Mesenchymal stem cell (in vitro differentiated cells and primary cell): ENCODE data around the gene MAP7.

ENCODE experiments used
- DNase-seq: peaks from one replicate; pipeline ENCODE4 v3.0.0-alpha.2; 2013
- H2AFZ ChIP-seq: one replicate; pipeline ENCODE4 v1.6.1; 2013; ENCODE audit warnings: low read depth, mild to moderate bottlenecking, control low read depth, inconsistent platforms, low read length, moderate library complexity
- H2AK5ac ChIP-seq: 2 replicates; pipeline ENCODE4 v1.6.1; 2013; ENCODE audit warnings: low read length, moderate library complexity, mild to moderate bottlenecking, inconsistent platforms; ENCODE audit not compliant: severe bottlenecking
- H2BK120ac ChIP-seq: one replicate; pipeline ENCODE4 v1.6.1; 2013; ENCODE audit warnings: low read depth, mild to moderate bottlenecking, inconsistent platforms, low read length, moderate library complexity
- H2BK12ac ChIP-seq, 2 experiments: one replicate each; pipeline ENCODE4 v1.6.1; 2013; ENCODE audit warnings: inconsistent platforms in 2 of 2, low read length in 2 of 2, mild to moderate bottlenecking in 2 of 2, moderate library complexity in 2 of 2, control low read depth in 1 of 2
- H2BK15ac ChIP-seq: one replicate; pipeline ENCODE4 v1.6.1; 2013; ENCODE audit warnings: mild to moderate bottlenecking, low read depth, inconsistent platforms; ENCODE audit not compliant: poor library complexity, severe bottlenecking
- H2BK5ac ChIP-seq: 2 replicates; pipeline ENCODE4 v1.6.1; 2013; ENCODE audit warnings: low read depth, mild to moderate bottlenecking, low read length, control low read depth, inconsistent platforms; ENCODE audit not compliant: poor library complexity, severe bottlenecking
- H3K14ac ChIP-seq, 2 experiments: one replicate each; pipeline ENCODE4 v1.6.1; 2013; ENCODE audit warnings: inconsistent platforms in 2 of 2, low read length in 2 of 2, control low read depth in 1 of 2, mild to moderate bottlenecking in 1 of 2, moderate library complexity in 1 of 2
- H3K18ac ChIP-seq, 2 experiments: one replicate each; pipeline ENCODE4 v1.6.1; 2013; ENCODE audit warnings: inconsistent platforms in 2 of 2, low read length in 2 of 2, control low read depth in 1 of 2, low read depth in 1 of 2, mild to moderate bottlenecking in 1 of 2
- H3K23ac ChIP-seq, 2 experiments: one replicate each; pipeline ENCODE4 v1.6.1; 2013; ENCODE audit warnings: inconsistent platforms in 2 of 2, low read length in 2 of 2, mild to moderate bottlenecking in 2 of 2, moderate library complexity in 2 of 2, control low read depth in 1 of 2
- H3K27ac ChIP-seq: 2 replicates; pipeline ENCODE4 v1.5.1; 2013; ENCODE audit warnings: mild to moderate bottlenecking, moderate library complexity, low read length, control low read depth, inconsistent platforms; ENCODE audit not compliant: poor library complexity, severe bottlenecking
- H3K27me3 ChIP-seq, 2 experiments: 2 replicates each; pipeline versions ENCODE4 v1.6.1 to v1.7.0; 2013; ENCODE audit warnings: low read length in 2 of 2, mild to moderate bottlenecking in 2 of 2, moderate library complexity in 2 of 2, control low read depth in 1 of 2, inconsistent platforms in 1 of 2; ENCODE audit not compliant: control insufficient read depth in 1 of 2, insufficient read depth in 1 of 2
- H3K36me3 ChIP-seq, 2 experiments: 2 replicates each; pipeline versions ENCODE4 v1.6.1 to v1.7.0; 2013; ENCODE audit warnings: low read length in 2 of 2, control low read depth in 1 of 2, inconsistent platforms in 1 of 2, low read depth in 1 of 2, mild to moderate bottlenecking in 1 of 2; ENCODE audit not compliant: insufficient read depth in 2 of 2, control insufficient read depth in 1 of 2
- H3K4ac ChIP-seq, 2 experiments: one replicate each; pipeline ENCODE4 v1.6.1; 2013; ENCODE audit warnings: inconsistent platforms in 2 of 2, low read length in 2 of 2, mild to moderate bottlenecking in 2 of 2, moderate library complexity in 2 of 2, control low read depth in 1 of 2, low read depth in 1 of 2
- H3K4me1 ChIP-seq: 2 replicates; pipeline ENCODE4 v1.6.1; 2013; ENCODE audit warnings: low read depth, low read length, control low read depth; ENCODE audit not compliant: control insufficient read depth, insufficient read depth
- H3K4me2 ChIP-seq: 2 replicates; pipeline ENCODE4 v1.6.1; 2013; ENCODE audit warnings: low read length, mild to moderate bottlenecking, inconsistent platforms; ENCODE audit not compliant: poor library complexity, severe bottlenecking
- H3K4me3 ChIP-seq, 2 experiments: 2 replicates each; pipeline versions ENCODE4 v1.5.1 to v1.7.0; 2013; ENCODE audit warnings: low read length in 2 of 2, mild to moderate bottlenecking in 2 of 2, control low read depth in 1 of 2, low read depth in 1 of 2; ENCODE audit not compliant: insufficient read depth in 1 of 2
- H3K79me1 ChIP-seq: replicated peaks from 2 replicates; pipeline ENCODE4 v1.6.1; 2013; ENCODE audit warnings: mild to moderate bottlenecking, control low read depth, low read length, inconsistent platforms; ENCODE audit not compliant: poor library complexity, severe bottlenecking
- H3K9ac ChIP-seq: 2 replicates; pipeline ENCODE4 v1.7.0; 2013; ENCODE audit warnings: mild to moderate bottlenecking, low read length, moderate library complexity
- H3K9me3 ChIP-seq: 2 replicates; pipeline ENCODE4 v1.7.0; 2013; ENCODE audit warnings: mild to moderate bottlenecking, low read length; ENCODE audit not compliant: control insufficient read depth
- H4K8ac ChIP-seq: one replicate; pipeline ENCODE4 v1.6.1; 2013; ENCODE audit warnings: inconsistent platforms, mild to moderate bottlenecking, low read length, moderate library complexity
- H4K91ac ChIP-seq: one replicate; pipeline ENCODE4 v1.6.1; 2013; ENCODE audit warnings: mild to moderate bottlenecking, low read length, inconsistent platforms
- WGBS: methylation state at CpG from one replicate; pipeline ENCODE4 v1.1.7; 2013; ENCODE audit warnings: mixed read lengths; 5-methylcytosine and 5-hydroxymethylcytosine counted together

Gene MAP7

DNA sequence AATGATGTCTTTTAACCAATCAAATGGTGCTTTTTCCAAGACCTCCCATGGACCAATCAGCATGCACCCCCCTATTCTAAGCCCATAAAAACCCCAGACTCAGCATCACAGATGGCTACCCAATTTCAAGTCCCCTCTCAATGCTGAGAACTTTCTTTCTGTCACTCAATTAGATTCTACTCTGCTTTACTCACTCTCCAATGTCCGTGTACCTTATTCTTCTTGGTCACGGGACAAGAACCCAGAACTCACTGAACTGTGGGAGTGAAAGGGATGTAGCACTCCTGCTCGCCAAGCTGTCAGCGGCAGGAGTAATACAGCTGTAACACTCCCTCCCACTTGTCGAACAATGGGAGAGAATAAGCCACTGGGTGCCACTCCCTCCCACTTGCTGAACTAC lies 20.8 kb upstream of the MAP7 start:
- Histone ChIP-seq H2BK15ac (no peak overlapping the region), H4K91ac (no peak overlapping the region), H3K14ac (no peak overlapping the region), H3K18ac (no peak overlapping the region), H2BK12ac (no peak overlapping the region), H3K4me1 (no peaks in the 10 kb centered on the region), H3K79me1 (no peaks in the 10 kb centered on the region), H3K9ac (no peak overlapping the region), H3K36me3 (peaks cover 0 to under 1% of the 10 kb centered on the region in 2 experiments), H3K4me2 (no peak overlapping the region), H3K4ac (no peak overlapping the region), H2BK120ac (no peak overlapping the region), H3K9me3 (peaks cover 13% of the 10 kb centered on the region), H4K8ac (no peak overlapping the region), H2BK5ac (no peak overlapping the region), H3K27ac (no peak overlapping the region), H2AK5ac (no peak overlapping the region), H3K23ac (no peak overlapping the region), H3K27me3 (no peaks in the 10 kb centered on the region), H3K4me3 (no peak overlapping the region), H2AFZ (no peak overlapping the region)
- DNase-seq = no peak
- WGBS = 95% methylated on average over 3 of the region's 5 CpGs

DNA sequence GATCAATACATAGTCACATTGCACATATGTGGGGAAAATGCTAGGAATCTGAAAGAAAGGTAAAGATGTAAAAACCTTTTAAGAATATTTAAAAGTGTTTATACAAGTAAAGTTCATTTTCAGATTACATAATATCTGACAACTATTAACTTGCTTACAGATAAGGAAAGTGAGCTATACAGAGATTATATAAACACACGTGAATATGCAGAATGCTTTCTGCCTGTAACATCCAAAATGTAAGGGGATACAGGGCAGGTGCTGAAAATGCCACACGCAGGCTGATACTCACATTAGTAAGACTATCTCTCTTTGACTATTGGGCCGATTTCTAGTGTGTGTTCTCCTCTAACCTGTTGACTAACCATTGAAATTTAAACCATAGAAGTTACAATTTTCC lies 17.9 kb upstream of the MAP7 start:
- Histone ChIP-seq H3K23ac (no peak overlapping the region), H3K4me3 (no peak overlapping the region), H3K27me3 (no peaks in the 10 kb centered on the region), H2BK15ac (no peak overlapping the region), H2BK12ac (no peak overlapping the region), H2AFZ (no peak overlapping the region), H4K91ac (no peak overlapping the region), H3K14ac (no peak overlapping the region), H2BK5ac (no peak overlapping the region), H4K8ac (no peak overlapping the region), H3K36me3 (peaks cover 0 to 2% of the 10 kb centered on the region in 2 experiments), H3K4me1 (no peaks in the 10 kb centered on the region), H3K9me3 (peaks cover 13% of the 10 kb centered on the region), H3K27ac (no peak overlapping the region), H3K9ac (no peak overlapping the region), H2BK120ac (no peak overlapping the region), H3K4me2 (no peak overlapping the region), H3K4ac (no peak overlapping the region), H3K79me1 (no peaks in the 10 kb centered on the region), H2AK5ac (no peak overlapping the region), H3K18ac (no peak overlapping the region)
- 100% methylated on average over 3 of the region's 3 CpGs for WGBS
- DNase-seq = no peak

DNA sequence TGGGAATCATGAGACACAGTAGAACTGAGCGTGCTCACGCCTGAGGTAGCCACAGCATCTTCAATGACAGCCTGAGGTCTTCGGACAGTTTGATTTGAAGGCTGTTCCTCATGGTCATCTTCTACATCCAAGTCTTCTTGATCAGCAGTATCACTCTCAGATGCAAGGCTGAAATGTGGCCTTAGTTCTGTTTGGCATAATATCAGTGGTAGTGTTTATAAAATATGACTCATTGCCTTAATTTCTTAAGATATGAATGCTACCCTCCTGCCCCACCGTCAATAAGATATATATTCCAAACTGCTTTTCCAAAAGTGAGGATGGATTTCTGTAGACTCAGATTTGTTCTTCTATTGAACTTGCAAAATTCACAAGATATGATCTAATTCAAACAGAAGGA lies 17.5 kb upstream of the MAP7 start:
- no peak for DNase-seq
- Histone ChIP-seq H2BK12ac (no peak overlapping the region), H3K4me3 (no peak overlapping the region), H3K27ac (no peak overlapping the region), H2AK5ac (no peak overlapping the region), H3K9ac (no peak overlapping the region), H3K27me3 (no peaks in the 10 kb centered on the region), H3K18ac (no peak overlapping the region), H3K9me3 (peaks cover 13% of the 10 kb centered on the region), H3K36me3 (peaks cover 0 to 2% of the 10 kb centered on the region in 2 experiments), H3K79me1 (no peaks in the 10 kb centered on the region), H4K8ac (no peak overlapping the region), H4K91ac (no peak overlapping the region), H2AFZ (no peak overlapping the region), H2BK120ac (no peak overlapping the region), H3K4me2 (no peak overlapping the region), H2BK5ac (no peak overlapping the region), H2BK15ac (no peak overlapping the region), H3K4ac (no peak overlapping the region), H3K14ac (no peak overlapping the region), H3K23ac (no peak overlapping the region), H3K4me1 (no peaks in the 10 kb centered on the region)
- 97% methylated on average over 3 of the region's 4 CpGs for WGBS

DNA sequence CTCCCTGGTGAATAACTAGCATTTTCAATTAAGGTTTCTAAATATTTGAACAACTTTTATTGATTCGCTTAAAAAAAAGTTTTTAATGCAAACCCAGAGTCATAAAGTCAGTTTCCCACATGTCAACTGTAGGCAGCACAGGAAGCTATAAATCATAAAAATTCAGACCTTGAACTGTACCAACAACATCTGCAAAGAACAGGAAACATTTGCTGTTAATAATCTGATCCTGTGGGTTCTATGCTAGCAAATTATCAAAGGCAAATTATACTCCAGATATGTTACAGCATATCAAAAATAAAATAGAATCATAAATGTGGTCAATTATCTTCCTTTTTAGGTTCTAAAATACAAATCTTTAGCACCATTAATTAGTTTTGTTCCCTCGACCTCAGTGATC lies 16.6 kb upstream of the MAP7 start:
- WGBS = 93% methylated on average over 2 of the region's 2 CpGs
- no peak overlapping the region for H2AK5ac ChIP-seq
- H3K23ac ChIP-seq = no peak overlapping the region

More for the DNA sequence above, 16.6 kb upstream of the MAP7 start:
- Histone ChIP-seq H3K14ac (no peak overlapping the region), H3K18ac (no peak overlapping the region), H2AFZ (no peak overlapping the region), H3K4me2 (no peak overlapping the region), H3K4me3 (no peak overlapping the region), H4K8ac (no peak overlapping the region), H3K79me1 (no peaks in the 10 kb centered on the region), H3K4ac (no peak overlapping the region), H2BK120ac (no peak overlapping the region), H4K91ac (no peak overlapping the region), H3K27me3 (no peaks in the 10 kb centered on the region), H3K36me3 (peaks cover 0 to 2% of the 10 kb centered on the region in 2 experiments), H2BK12ac (no peak overlapping the region), H3K27ac (no peak overlapping the region), H2BK5ac (no peak overlapping the region), H2BK15ac (no peak overlapping the region), H3K9ac (no peak overlapping the region), H3K4me1 (no peaks in the 10 kb centered on the region), H3K9me3 (peaks cover 13% of the 10 kb centered on the region)
- no peak for DNase-seq
